Gastroesophageal sphincter (tissue), 3 donors: Measurements from ENCODE around the gene CDIP1.

Source experiments
- POLR2A ChIP-seq, 2 donors: fragments of 450-650 bp; IDR thresholded peaks; one replicate each; pipeline ENCODE4 v1.6.1; 2017; ENCODE audit warnings: antibody characterized with exemption in 2 of 2, mild to moderate bottlenecking in 2 of 2, moderate library complexity in 1 of 2
- POLR2AphosphoS5 ChIP-seq: sonication (generic); formaldehyde crosslinking; IDR thresholded peaks from one replicate; pipeline ENCODE4 v1.6.1; 2017; ENCODE audit warnings: antibody characterized with exemption
- TF ChIP-seq, protein P1 (sequence below), 4 experiments: fragments of 200-600 bp in 2 of 4; fragments of 450-650 bp in 2 of 4; sonication (generic) in 1 of 4; IDR thresholded peaks; one replicate each; pipeline ENCODE4 v1.5.1; 2017 to 2019; ENCODE audit warnings: antibody characterized with exemption in 4 of 4, mild to moderate bottlenecking in 2 of 4, moderate library complexity in 2 of 4

DNA sequence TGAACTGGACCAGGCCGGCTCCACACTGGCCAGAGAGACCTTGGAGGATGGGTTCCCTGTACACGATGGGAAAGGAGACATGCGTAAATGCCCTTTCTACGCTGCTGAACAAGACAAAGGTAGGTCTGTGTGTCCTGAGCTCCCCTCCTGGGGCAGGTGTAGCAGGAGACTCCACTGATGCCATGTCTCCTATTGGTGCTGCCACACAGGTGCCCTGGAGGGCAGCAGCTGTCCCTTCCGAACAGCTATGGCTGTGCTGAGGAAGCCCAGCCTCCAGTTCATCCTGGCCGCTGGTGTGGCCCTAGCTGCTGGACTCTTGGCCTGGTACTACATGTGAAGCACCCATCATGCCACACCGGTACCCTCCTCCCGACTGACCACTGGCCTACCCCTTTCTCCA lies 29.2 kb downstream of the CDIP1 start:
- TF ChIP-seq POLR2A (IDR thresholded peaks at IDR 0.05) (no peak), POLR2AphosphoS5 (no peak)
- TF ChIP-seq, protein P1, sequence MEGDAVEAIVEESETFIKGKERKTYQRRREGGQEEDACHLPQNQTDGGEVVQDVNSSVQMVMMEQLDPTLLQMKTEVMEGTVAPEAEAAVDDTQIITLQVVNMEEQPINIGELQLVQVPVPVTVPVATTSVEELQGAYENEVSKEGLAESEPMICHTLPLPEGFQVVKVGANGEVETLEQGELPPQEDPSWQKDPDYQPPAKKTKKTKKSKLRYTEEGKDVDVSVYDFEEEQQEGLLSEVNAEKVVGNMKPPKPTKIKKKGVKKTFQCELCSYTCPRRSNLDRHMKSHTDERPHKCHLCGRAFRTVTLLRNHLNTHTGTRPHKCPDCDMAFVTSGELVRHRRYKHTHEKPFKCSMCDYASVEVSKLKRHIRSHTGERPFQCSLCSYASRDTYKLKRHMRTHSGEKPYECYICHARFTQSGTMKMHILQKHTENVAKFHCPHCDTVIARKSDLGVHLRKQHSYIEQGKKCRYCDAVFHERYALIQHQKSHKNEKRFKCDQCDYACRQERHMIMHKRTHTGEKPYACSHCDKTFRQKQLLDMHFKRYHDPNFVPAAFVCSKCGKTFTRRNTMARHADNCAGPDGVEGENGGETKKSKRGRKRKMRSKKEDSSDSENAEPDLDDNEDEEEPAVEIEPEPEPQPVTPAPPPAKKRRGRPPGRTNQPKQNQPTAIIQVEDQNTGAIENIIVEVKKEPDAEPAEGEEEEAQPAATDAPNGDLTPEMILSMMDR (IDR thresholded peaks at IDR 0.05): no peak
